GM19463 (cell line): ENCODE data around the gene TPTE2.
"Not testable (repeated sequence)": the region's sequence is repeated elsewhere in the genome, so short reads cannot be mapped to it uniquely, and the experiment has no call there.

Experiments
- ATAC-seq: cut with Tn5 transposase; IDR thresholded peaks from one replicate; pipeline ENCODE4 v1.9.1; 2021; ENCODE audit warnings: mild to moderate bottlenecking, moderate library complexity; ENCODE audit not compliant: unreplicated experiment

Gene TPTE2

GRCh38 chr13:19561127-19561582 lies at the start of gene TPTE2:
Gene TPTE2, minus strand, starts transcription at chr13:19561532. Its CDS starts 58,298 bp downstream, at chr13:19503234.
- ATAC-seq: not testable (repeated sequence)

DNA sequence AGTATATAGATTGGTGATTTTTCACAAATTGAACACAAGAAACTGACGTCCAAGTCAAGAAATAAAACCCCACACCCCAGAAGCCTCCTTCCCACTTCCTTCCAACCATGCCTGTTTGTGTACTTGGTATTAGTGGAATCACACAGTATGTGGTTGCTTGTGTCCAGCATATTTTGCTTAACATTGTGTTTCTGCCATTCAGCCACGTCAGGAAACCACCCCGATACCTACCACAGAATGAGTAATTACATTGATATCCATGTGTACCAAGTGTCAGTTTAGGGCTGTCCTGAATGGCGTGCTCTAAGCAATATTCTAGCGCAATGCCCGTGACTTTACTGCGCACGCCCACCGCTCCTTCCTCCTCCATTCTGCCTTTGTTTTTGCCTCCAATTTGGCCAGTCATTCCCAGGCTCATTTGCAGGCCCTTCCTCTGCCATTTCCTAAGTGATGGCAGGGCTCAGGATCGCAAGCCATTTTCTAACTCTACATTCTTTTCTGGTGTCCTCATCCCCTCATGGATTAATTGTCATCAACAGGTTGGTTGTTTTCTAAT lies 46.3 kb upstream of the TPTE2 start:
- no peak for ATAC-seq

- ATAC-seq: no peak
Measured at GRCh38 chr13:19606737-19607136, 45.4 kb upstream of the TPTE2 start.

- no peak for ATAC-seq
Measured at GRCh38 chr13:19606152-19606551, 44.8 kb upstream of the TPTE2 start.

GRCh38 chr13:19605161-19605955 lies 44.0 kb upstream of the TPTE2 start:
- ATAC-seq: no peak

DNA sequence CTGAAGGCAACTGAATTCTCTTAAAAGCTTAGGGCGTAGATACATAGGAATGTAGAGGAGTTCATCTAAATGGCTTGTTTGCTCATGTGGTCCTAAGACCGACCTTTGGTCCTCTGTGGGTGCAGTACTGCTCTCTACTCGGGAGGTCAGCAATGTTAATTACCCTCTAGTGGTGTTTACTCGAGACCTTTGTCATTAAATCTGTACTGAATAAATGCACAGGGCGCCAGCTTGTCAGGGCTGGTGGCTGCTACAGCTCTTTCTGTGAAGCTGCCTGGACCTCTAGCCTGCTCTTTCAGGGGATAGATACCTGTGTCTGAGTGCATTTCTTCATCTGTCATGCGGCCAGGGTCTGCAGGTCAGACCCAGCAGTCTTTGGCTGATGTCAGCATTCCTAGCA lies 43.0 kb upstream of the TPTE2 start:
- no peak for ATAC-seq

- peak; percentile 88 for ATAC-seq
Measured at GRCh38 chr13:19601749-19602725, 40.7 kb upstream of the TPTE2 start.

GRCh38 chr13:19597523-19597922 lies 36.2 kb upstream of the TPTE2 start:
- ATAC-seq: no peak

- no peak for ATAC-seq
Measured at GRCh38 chr13:19596960-19597361, 35.6 kb upstream of the TPTE2 start.

DNA sequence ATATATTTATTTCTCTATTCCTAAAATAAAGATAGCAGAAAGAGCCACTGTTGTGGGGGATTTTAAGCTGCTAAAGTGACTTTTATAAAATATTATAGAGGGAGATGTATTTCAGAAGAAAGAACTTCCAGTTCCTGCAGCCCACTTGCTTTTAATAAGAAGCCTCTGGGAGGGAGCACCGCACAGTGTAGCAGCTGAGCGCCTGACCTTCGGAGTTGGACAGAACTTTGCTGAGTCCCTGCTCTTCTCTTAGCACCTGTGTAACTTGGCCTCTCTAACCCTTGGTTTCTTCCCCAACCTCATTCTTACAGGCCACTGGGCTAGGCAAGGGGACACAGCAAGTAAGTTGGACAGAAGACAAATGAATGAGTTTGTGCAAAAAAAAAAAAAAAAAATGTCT lies 34.8 kb upstream of the TPTE2 start:
- no peak for ATAC-seq

DNA sequence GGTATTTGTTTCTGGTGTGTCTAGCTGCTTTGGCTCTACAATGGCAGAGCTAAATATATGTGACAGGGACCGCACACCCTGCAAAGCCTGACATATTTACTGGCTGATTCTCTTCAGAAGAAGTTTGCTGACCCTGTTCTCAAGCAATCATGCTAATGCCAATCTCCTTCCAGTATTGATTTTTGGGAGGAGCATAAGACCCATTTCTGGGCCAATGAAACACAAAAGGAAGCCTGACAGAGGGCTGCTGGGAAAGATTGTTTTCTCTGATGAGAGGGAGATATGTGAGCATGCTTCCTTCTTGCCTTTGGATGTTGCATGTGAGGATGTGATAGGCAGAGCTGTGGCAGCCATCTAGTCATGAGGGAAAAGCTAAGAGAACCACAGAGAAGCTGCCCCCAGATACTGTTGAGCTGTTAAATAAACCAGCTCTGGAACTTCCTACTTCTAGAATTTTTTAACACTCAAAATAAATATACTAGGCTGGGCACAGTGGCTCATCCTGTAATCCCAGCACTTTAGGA lies 31.4 kb upstream of the TPTE2 start:
- no peak for ATAC-seq

DNA sequence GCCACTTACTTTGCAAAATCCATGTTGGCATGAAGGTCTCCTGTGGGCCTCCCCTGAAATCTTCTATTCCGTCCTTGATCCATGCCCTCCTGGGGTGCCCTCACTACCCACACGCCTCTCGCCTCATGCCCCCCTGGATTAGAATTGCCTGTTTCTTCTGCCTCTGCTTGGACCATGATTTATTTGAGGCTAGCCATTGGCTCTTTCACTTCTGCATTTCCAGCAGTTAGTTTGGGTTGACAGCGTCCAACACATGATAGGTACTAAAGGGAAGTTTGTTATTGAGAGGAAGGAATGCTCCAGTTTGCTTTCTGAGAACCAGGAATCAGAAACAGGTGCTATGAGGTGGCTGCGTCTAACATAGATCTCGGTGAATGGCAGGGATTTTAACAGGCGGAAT lies 30.5 kb upstream of the TPTE2 start:
- no peak for ATAC-seq

DNA sequence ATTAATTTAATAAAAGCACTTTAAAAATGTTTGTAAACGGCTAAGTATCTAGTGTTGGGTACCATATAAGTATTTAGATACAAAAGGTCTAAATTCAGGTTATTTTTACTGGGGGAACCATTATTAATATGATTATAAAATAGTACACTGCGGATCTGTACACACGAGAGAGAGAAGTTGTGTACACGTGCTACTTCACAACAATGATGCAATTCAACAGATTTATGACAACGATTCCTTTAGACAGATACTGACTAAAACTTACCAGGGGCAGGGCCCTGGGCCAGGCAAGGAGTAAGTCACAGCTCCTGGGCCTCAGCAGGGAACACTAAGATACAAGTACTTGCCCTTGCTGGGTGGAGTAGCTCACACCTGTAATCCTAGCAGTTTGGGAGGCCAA lies 29.1 kb upstream of the TPTE2 start:
- ATAC-seq: no peak

GRCh38 chr13:19589312-19589711 lies 28.0 kb upstream of the TPTE2 start:
- ATAC-seq: no peak

GRCh38 chr13:19587635-19588300 lies 26.4 kb upstream of the TPTE2 start:
- peak; percentile 64 for ATAC-seq

DNA sequence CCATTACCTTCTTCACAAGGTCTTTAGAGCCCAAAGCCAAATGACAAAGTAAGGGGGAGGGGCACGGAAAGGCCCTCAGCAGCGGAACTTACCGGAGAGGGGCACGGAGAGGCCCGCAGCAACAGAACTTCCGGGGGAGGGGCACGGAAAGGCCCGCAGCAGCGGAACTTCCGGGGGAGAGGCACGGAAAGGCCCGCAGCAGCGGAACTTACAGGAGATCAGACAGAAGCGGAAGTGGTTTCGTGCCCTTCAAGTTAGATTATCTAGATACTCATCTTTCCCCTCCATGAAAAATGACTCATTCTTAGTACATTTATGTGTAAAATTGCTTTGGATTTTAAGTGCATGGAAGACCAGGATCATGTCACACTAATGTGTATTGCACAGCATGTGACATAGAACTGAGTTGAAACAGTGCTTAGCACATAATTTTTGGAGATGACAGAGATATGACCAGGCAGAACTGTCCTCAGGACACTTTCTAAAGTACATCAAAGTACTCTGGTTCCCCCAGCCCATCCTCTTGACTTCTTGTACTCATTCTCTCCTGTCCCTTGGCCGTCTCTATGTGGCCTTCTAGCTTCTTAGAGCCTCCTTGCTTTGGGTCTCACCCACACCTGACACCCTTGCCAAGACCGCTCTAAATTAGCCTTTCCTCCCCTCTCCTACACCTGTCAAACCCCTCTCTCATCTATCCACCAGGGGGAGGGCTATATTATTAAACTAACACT lies 25.7 kb upstream of the TPTE2 start:
- ATAC-seq: peak; percentile 85

- ATAC-seq: no peak
Measured at GRCh38 chr13:19581675-19582074, 20.3 kb upstream of the TPTE2 start.

DNA sequence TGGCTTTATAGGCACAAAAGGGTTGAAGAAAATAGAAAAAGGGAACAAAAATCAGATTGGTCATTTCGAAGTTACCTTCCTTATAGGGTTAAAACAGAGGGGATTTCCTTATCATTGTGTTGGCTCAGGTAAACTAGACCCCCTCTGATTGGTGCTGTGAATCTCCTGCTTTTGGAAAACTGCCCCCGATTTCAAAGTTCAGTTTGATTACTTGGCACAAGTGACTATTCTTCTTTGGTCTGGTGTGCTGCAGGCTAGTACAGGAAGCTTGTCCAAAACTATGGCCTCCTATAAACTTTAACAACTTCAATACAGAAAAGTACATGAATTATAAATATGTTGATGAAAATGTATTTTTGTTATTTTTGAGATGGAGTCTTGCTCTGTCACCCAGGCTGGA lies 13.9 kb upstream of the TPTE2 start:
- ATAC-seq: no peak

- ATAC-seq: peak; percentile 40
Measured at GRCh38 chr13:19573120-19573716, 11.9 kb upstream of the TPTE2 start.

DNA sequence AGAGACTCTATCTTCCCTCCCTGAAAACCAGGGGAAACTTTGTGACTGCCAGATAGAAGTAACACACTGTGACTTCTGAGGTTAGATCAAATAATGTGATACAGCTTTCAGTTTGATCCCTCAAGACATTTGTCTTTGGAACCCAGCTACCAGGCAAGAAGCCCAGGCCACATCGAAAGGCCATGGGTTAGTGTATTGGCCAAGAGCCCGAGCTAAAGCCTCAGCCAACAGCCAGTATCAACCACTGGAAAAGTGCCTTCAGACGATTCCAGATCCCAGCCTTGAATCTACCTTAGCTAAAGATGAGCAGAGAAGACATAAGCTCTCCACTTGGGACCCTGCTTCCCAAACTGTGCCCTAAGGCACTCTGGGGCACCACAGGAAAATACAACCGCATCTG lies 10.9 kb upstream of the TPTE2 start:
- no peak for ATAC-seq
